HG03139 (cell line): ENCODE data around the gene LMOD1.

Experiments used
- ATAC-seq: cut with Tn5 transposase; IDR thresholded peaks from one replicate; pipeline ENCODE4 v1.9.1; 2021; ENCODE audit not compliant: unreplicated experiment

Gene LMOD1

GRCh38 chr1:201895120-201895665 is 51.2 kb downstream of the LMOD1 start:
- ATAC-seq = no peak

- no peak for ATAC-seq
Measured at GRCh38 chr1:201894343-201895119, 51.8 kb downstream of the LMOD1 start.

- no peak for ATAC-seq
Measured at GRCh38 chr1:201893431-201893830, 52.9 kb downstream of the LMOD1 start.

GRCh38 chr1:201892211-201892610 is 54.1 kb downstream of the LMOD1 start:
- ATAC-seq = no peak

- no peak for ATAC-seq
Measured at GRCh38 chr1:201891451-201892045, 54.8 kb downstream of the LMOD1 start.

- no peak for ATAC-seq
Measured at GRCh38 chr1:201890806-201891450, 55.4 kb downstream of the LMOD1 start.

- no peak for ATAC-seq
Measured at GRCh38 chr1:201890223-201890622, 56.1 kb downstream of the LMOD1 start.

GRCh38 chr1:201889090-201889968 is 57.0 kb downstream of the LMOD1 start:
- no peak for ATAC-seq

- ATAC-seq = no peak
Measured at GRCh38 chr1:201888282-201889089, 57.9 kb downstream of the LMOD1 start, which contains the start of gene SHISA4. Gene SHISA4 (plus strand): TSS chr1:201888898. CDS start chr1:201888995, 97 bp downstream.

- no peak for ATAC-seq
Measured at GRCh38 chr1:201887116-201887866, 59.1 kb downstream of the LMOD1 start.

GRCh38 chr1:201886103-201886885 is 60.1 kb downstream of the LMOD1 start:
- ATAC-seq = no peak

- ATAC-seq = no peak
Measured at GRCh38 chr1:201885531-201886075, 60.7 kb downstream of the LMOD1 start.

- ATAC-seq = no peak
Measured at GRCh38 chr1:201884425-201884824, 61.9 kb downstream of the LMOD1 start.

GRCh38 chr1:201883786-201884185 is 62.6 kb downstream of the LMOD1 start:
- ATAC-seq = no peak

- ATAC-seq = no peak
Measured at GRCh38 chr1:201883266-201883665, 63.1 kb downstream of the LMOD1 start.

GRCh38 chr1:201882665-201883132 is 63.6 kb downstream of the LMOD1 start:
- ATAC-seq = no peak

GRCh38 chr1:201881617-201882016 is 64.7 kb downstream of the LMOD1 start:
- no peak for ATAC-seq
